Cardiac septum (tissue), 1 donor: Measurements from ENCODE around the gene SAMD10. TPM values are rescaled to one million over a fixed set of nuclear protein-coding genes. Genes with fewer than 3 reads are reported as not detected.
"Not testable (repeated sequence)": the region's sequence is repeated elsewhere in the genome, so short reads cannot be mapped to it uniquely, and the experiment has no call there.

ENCODE experiments used
- DNase-seq: peaks from one replicate; pipeline ENCODE4 v3.0.0-alpha.2; 2020; ENCODE audit warnings: low spot score
- intact Hi-C: fragments of 100-400 bp; cut with DNase I; formaldehyde crosslinking; loops from one replicate; pipeline ENCODE4 v1.14.0; 2022
- microRNA-seq: library from miRNA; unstranded; fragments of <30 nt; microRNA quantifications from one replicate; pipeline ENCODE4 v1.2.0, GENCODE V29; 2020
- total RNA-seq: library from RNA; stranded (reverse); fragmentation: NEBNext Ultra II Directional; extraction: Animal tissue kit (Norgen Biotek cat#: 25700); gene quantifications from one replicate; pipeline ENCODE4 v1.2.1, GENCODE V29; 2021
- donor health status: DM: no; HTN: no; CAD: no.

SAMD10 gene
- total RNA-seq, 1 donor from 2014 or later = 4.0 TPM

DNA sequence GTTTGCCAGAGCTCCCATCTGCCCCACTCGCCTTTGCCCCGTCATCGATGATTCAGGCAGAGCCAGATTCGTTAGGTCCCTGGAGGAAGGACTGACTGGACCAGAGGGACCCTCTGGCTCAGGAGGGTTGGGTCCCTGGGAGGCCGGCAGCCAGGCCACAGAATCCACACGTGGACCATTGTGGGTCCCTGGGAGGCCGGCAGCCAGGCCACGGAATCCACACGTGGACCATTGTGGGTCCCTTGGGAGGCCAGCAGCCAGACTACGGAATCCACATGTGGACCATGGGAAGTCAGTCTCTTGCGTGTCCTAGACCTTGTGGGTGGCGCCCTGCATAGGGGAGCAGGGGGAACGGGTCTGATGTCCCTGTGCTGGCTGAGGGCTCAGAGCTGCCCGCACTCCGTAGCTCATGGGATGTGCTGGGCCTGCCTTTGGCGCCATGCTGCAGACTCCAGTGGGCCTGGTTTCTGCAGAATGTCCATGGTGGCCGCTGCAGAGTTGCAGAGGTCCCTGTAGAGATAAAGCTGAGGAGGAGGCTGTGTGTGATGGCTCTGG lies 46.8 kb downstream of the SAMD10 start:
- no peak for DNase-seq
- intact Hi-C loops = no loop called here

DNA sequence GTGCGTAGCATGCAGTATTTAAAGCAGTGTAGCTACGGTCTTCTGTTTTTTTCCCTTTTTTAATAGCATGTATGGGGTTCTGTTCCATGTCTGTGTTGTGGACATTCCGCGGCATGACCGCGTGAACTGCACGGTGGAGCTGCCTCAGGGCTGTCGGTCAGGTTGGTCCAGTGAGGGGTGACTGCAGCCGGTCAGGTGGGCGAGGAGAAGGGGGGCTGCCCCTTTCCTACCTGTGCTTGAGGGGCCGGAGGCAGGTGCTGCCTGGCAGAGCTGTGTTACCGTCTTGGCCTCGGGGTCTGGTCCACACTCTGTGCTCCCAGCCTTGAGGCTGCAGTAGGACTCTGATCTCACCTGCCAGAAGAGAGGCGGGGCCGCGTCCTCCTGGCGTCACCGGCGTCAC lies 47.7 kb downstream of the SAMD10 start:
- intact Hi-C loops = no loop called here
- no peak for DNase-seq

DNA sequence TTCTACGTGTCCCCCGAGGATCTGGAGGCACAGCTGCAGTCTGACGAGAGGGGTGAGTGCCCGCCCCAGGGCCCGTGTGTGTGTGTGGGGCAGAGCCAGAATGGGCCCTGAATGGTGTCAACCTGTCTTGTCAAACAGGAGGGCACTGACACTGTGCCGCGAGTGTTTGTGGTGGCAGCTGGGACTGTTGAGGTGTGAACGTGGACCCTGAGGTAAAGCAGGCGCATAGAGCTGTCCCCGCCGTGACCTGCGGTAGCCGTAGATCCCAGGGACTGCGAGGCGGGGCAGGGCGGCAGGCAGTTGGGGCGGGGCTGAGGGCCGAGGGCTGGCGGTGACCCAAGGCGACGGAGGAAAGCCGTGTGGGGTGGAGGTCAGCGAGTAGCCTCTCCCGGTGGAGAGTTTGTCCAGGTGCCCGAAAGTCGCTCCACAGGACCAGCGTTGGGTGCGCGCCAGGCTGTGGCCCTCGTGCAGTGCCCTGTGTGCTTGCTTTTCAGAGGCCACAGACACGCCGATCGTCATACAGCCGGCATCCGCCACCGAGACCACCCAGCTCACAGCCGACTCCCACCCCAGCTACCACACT lies 48.4 kb downstream of the SAMD10 start:
- intact Hi-C loops = no loop called here
- no peak for DNase-seq

DNA sequence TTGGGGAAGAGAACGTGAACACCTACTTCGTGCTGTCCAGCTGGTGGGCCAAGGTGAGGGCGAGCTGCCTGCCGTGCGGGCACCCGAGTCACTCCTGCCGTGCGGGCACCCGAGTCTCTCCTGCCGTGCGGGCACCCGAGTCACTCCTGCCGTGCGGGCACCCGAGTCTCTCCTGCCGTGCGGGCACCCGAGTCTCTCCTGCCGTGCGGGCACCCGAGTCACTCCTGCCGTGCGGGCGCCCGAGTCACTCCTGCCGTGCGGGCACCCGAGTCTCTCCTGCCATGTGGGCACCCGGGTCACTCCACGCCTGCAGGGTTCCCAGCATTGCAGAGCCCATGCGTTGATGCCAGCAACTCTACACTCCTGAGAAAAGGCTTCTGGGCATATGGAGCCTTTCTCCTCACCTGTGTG lies 50.0 kb downstream of the SAMD10 start:
- DNase-seq, intact Hi-C loops: not testable (repeated sequence)

DNA sequence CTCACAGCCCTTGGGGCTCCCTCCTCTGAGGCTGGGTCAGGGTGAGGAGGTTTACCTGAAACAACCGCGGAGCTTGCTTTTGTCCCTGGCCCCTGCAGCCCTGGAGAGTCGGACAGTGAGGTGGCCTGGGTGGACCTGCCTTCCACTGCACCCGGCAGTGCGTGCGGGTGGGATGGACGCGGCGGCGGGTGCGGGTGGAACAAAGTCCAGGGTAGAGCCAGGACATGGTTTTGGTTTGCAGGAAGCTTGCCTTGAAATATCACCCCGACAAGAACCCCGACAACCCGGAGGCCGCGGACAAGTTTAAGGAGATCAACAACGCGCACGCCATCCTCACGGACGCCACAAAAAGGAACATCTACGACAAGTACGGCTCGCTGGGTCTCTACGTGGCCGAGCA lies 50.4 kb downstream of the SAMD10 start:
- intact Hi-C loops = no loop called here
- DNase-seq = no peak

DNA sequence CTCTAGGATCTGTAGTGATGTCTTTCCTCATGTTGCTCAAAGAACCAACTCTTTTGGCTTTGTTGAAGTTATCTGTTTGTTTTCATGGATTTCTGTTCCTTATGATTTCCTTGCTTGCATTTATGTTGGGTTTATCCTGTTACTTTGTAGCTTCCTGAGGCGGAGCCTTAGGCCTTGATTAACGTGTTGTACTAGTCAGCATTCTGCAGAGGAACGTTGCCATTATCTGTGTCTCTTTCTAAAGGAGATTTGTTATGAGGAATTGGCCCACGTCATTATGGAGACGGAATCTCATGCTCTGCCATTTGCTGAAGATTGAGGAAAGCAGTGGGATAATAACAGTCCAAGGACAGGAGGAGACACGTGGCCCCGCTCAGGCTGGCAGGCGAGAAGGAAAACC lies 53.1 kb downstream of the SAMD10 start:
- no peak for DNase-seq
- intact Hi-C loops = no loop called here

DNA sequence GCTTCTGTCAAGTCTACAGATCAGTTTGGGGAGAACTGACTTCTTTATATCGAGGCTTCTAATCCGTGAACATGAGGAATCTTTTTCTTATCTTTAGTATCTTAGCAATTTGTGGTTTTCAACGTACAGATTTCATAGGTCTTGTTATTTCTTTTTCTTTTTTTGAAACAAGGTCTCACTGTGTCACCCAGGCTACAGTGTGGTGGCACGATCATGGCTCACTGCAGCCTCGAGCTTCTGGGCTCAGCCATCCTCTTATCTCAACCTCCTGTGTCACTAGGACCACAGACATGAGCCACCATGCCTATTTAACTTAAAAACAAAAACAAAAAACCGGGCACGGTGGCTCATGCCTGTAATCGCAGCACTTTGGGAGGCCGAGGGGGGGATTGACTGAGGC lies 55.2 kb downstream of the SAMD10 start:
- no peak for DNase-seq
- intact Hi-C loops = no loop called here

Small RNAs within 50 kb of the gene (microRNA-seq; reads per million reads assigned to microRNA genes)
- not detected for gene MIR1914
- not detected for gene MIR647

Other genes with a start within 250 kb of the SAMD10 start
- 5.0 TPM for gene LIME1, start 243.0 kb downstream of the SAMD10 start, total RNA-seq
- gene SLC2A4RG, start 239.9 kb downstream of the SAMD10 start, total RNA-seq = 67.8 TPM
- gene ZBTB46, start 148.4 kb downstream of the SAMD10 start, total RNA-seq = 17.4 TPM
- gene ABHD16B, start 118.1 kb downstream of the SAMD10 start, total RNA-seq = not detected
- gene TPD52L2, start 114.4 kb downstream of the SAMD10 start, total RNA-seq = 72.0 TPM
- gene DNAJC5, start 84.5 kb downstream of the SAMD10 start, total RNA-seq = 36.1 TPM
- gene UCKL1, start 23.2 kb downstream of the SAMD10 start, total RNA-seq = 43.2 TPM
- 12.8 TPM for gene ZNF512B, start 9.7 kb downstream of the SAMD10 start, total RNA-seq
- 47.5 TPM for gene PRPF6, start 1.5 kb upstream of the SAMD10 start, total RNA-seq
- gene C20orf204, start 56.5 kb upstream of the SAMD10 start, total RNA-seq = 0.86 TPM
- gene SOX18, start 70.0 kb upstream of the SAMD10 start, total RNA-seq = 67.0 TPM
- gene TCEA2, start 83.6 kb upstream of the SAMD10 start, total RNA-seq = 66.0 TPM
- gene RGS19, start 99.9 kb upstream of the SAMD10 start, total RNA-seq = 3.1 TPM
- 0.48 TPM for gene OPRL1, start 100.4 kb upstream of the SAMD10 start, total RNA-seq
- not detected for gene LKAAEAR1, start 104.8 kb upstream of the SAMD10 start, total RNA-seq
- not detected for gene NPBWR2, start 127.9 kb upstream of the SAMD10 start, total RNA-seq
- gene MYT1, start 184.8 kb upstream of the SAMD10 start, total RNA-seq = not detected